ENCODE data around the gene GP2.
"Not testable (repeated sequence)": the region's sequence is repeated elsewhere in the genome, so short reads cannot be mapped to it uniquely, and the experiment has no call there.

The GP2 gene

GRCh38 chr16:20323591-20324117 lies 3.7 kb downstream of the GP2 start:
- no peak for DNase-seq

DNA sequence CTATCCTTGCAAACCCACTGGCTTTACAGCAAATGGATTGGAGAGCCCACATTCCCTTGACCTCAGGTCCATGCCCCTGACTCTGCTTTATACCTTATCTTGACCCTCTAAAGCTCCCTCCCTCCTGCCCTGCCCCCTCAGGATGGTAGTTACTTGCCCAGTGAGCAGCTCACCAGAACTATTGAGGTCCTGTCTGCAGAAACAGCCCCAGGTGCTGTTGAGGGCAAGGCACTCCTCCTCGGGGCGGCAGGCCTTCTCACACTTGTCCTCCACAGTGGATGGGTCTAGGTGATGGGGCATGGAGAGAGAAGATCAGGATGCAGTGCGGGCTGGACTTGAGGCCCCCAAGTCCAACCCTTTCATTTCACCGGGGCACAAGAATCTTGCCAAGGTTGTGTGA lies 4.6 kb downstream of the GP2 start:
- DNase-seq: no peak

GRCh38 chr16:20321671-20322070 lies 5.6 kb downstream of the GP2 start:
- no peak for DNase-seq

DNA sequence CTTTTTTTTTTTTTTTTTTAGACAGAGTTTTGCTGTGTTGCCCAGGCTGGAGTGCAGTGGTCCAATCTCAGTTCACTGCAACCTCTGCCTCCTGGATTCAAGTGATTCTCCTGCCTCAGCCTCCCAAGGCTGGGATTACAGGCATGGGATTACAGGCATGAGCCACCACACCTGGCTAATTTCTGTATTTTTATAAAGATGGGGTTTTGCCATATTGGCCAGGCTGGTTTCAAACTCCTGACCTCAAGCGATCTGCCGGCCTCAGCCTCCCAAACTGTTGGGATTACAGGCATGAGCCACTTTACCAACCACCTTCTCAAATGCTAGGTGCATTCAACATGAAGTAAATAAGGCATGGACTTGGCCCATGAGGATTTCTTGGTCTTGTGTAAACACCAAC lies 6.3 kb downstream of the GP2 start:
- not testable (repeated sequence) for DNase-seq

DNA sequence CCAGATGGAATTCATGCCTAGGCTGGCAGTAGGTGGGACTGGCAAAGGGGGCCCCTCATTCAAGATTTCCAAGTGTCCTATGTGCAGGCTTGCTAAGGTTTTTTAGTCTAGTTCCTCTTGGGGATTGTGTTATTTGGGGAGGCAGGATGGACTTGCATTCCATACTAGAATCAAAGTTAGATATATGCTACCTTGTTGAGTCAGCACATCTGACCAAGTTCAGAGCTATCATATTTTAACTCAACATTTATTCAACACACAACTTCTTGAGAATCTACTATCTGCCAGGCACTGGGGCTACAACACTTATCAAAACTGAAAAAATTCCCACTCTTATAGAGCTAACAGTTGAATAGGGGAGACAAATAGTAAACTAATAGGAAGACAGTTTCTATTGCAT lies 6.7 kb downstream of the GP2 start:
- DNase-seq: no peak

GRCh38 chr16:20320178-20320577 lies 7.1 kb downstream of the GP2 start:
- no peak for DNase-seq

- no peak for DNase-seq
Observed at GRCh38 chr16:20319406-20319805, 7.9 kb downstream of the GP2 start.

GRCh38 chr16:20318437-20318836 lies 8.9 kb downstream of the GP2 start:
- no peak for DNase-seq

GRCh38 chr16:20318006-20318405 lies 9.3 kb downstream of the GP2 start:
- no peak for DNase-seq

DNA sequence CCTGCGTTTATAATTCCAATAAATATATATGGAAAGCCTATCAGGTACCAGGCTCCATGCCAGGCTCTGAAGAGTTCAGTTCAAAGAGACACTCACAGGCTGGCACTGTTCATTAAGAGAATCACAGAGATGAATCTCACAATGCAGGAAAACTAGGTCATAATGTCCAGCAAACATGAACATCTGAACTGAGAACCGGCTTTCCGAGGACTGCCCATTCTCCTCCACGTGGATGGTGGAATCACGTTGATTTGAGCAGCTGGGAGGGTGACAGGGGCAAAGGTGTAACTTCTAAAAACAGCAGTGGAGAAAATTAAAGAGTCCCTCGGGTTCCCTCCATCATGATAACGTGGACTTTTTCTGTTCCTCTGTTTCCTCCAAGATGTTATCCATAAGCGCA lies 10.2 kb downstream of the GP2 start:
- DNase-seq: no peak

GRCh38 chr16:20316715-20317114 lies 10.6 kb downstream of the GP2 start:
- no peak for DNase-seq

- DNase-seq: no peak
Observed at GRCh38 chr16:20315764-20316163, 11.5 kb downstream of the GP2 start.

DNA sequence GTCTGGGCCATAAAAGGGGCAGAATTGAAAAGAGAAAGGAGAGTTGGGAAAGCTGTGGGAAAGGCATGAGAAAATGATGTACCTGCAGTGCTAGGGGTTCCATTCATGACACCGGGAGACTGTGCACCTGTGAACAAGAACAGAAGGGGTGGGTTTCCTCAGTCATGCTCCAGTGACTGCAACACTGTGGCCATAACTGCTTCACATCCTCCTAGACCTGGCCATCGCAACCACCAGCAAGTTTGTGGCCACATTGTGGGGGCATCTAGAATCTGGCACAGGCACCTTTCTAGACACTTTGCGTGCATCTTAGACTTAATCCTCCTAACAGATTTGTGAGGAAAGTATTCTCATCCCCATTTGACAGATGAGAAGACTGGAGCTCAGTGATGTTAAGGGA lies 12.7 kb downstream of the GP2 start:
- no peak for DNase-seq

- no peak for DNase-seq
Observed at GRCh38 chr16:20313741-20314140, 13.6 kb downstream of the GP2 start.

- DNase-seq: not testable (repeated sequence)
Observed at GRCh38 chr16:20312536-20313095, 14.7 kb downstream of the GP2 start.

DNA sequence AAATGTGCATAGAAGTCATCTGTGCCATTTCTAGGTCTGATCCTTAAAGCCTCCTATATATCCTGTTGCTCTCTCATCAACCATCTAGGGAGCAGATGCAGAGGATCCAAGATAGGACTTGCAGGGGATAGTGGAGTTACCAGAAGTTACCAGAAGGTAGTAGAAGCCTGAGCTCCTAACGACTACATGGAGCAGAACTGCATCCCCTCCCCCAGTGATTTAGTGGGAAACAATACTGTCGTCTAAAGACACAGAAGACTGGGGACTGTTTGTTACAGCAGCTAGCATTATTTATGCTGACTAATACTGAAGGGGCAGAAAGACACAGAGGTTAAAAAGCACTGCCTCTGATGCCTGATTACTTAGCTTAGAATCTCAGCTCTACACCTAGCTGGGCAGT lies 15.8 kb downstream of the GP2 start:
- no peak for DNase-seq

- DNase-seq: no peak
Observed at GRCh38 chr16:20310421-20311395, 16.6 kb downstream of the GP2 start.

- no peak for DNase-seq
Observed at GRCh38 chr16:20309786-20310185, 17.5 kb downstream of the GP2 start.

- DNase-seq: no peak
Observed at GRCh38 chr16:20308801-20309590, 18.3 kb downstream of the GP2 start.

GRCh38 chr16:20308266-20308665 lies 19.0 kb downstream of the GP2 start:
- no peak for DNase-seq

GRCh38 chr16:20307791-20308190 lies 19.5 kb downstream of the GP2 start:
- DNase-seq: no peak

GRCh38 chr16:20307240-20307671 lies 20.1 kb downstream of the GP2 start:
- DNase-seq: no peak

- no peak for DNase-seq
Observed at GRCh38 chr16:20306401-20306800, 20.9 kb downstream of the GP2 start.

Measured in activated CD8-positive, alpha-beta memory T cell treated with anti-CD3 and anti-CD28 coated beads for 24 hours (primary cell).